GM12892 (cell line): Measurements from ENCODE around the gene NSUN6.

Experiments
- POLR2A ChIP-seq: IDR thresholded peaks from 2 replicates; pipeline ENCODE4 v1.6.1; 2011; ENCODE audit warnings: low read depth, low read length, control low read depth
- POLR2AphosphoS5 ChIP-seq: IDR thresholded peaks from 2 replicates; pipeline ENCODE4 v1.6.1; 2011; ENCODE audit warnings: low read depth, low read length, control low read depth
- TAF1 ChIP-seq: IDR thresholded peaks from 2 replicates; pipeline ENCODE4 v1.6.1; 2011; ENCODE audit warnings: low read depth, mild to moderate bottlenecking, control low read depth, low read length, borderline replicate concordance

DNA sequence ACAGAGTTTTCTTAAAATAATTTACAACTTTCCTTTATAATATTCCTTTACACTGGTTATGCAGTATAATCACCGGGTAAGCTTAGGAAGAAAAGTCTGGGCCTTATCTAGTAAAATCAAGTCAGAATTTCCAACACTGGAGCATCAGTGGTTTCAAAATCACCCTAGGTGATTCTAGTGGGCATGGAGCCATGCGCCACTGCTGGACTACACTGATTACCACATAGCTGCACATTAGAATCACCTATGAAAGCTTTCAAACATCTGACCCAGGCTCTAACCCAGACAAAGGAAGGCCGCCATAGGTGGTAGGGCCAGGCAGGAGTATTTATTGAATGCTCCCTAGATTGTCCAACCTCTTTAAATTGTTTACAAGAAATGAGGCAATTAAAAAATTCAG, 52.0 kb downstream of the NSUN6 start:
- TF ChIP-seq POLR2AphosphoS5 (no peak), TAF1 (no peak), POLR2A (no peak)
